Ascending aorta (tissue), 2 donors: ENCODE data around the gene TPCN2. TPM values are rescaled to one million over a fixed set of nuclear protein-coding genes. Genes with fewer than 3 reads are reported as not detected.

Source experiments
- DNase-seq, 2 donors: peaks; one replicate each; pipeline ENCODE4 v3.0.0-alpha.2; 2019; ENCODE audit warnings: low spot score in 2 of 2
- H3K27ac ChIP-seq, 2 donors: fragments of 200-600 bp; sonication (generic); one replicate each; pipeline ENCODE4 v1.5.1; 2016 to 2017; ENCODE audit warnings: mild to moderate bottlenecking in 1 of 2
- H3K27me3 ChIP-seq: fragments of 200-600 bp; sonication (generic); one replicate; pipeline ENCODE4 v1.5.1; 2017
- H3K36me3 ChIP-seq, 2 donors: fragments of 200-600 bp; sonication (generic); one replicate each; pipeline ENCODE4 v1.5.1; 2016
- H3K4me1 ChIP-seq, 2 donors: fragments of 200-600 bp; sonication (generic); one replicate each; pipeline ENCODE4 v1.5.1; 2016 to 2017; ENCODE audit warnings: mild to moderate bottlenecking in 1 of 2
- H3K4me3 ChIP-seq, 2 donors: fragments of 200-600 bp; sonication (generic); one replicate each; pipeline ENCODE4 v1.5.1; 2016 to 2017; ENCODE audit warnings: mild to moderate bottlenecking in 1 of 2
- H3K9me3 ChIP-seq, 2 donors: fragments of 200-600 bp; sonication (generic); one replicate each; pipeline ENCODE4 v1.5.1; 2016
- intact Hi-C: fragments of 100-400 bp; cut with DNase I; formaldehyde crosslinking; loops from one replicate; pipeline ENCODE4 v1.15.1; 2023
- total RNA-seq: library from RNA; depleted of rRNA; stranded (reverse); fragments of >200 nt; gene quantifications from one replicate; pipeline ENCODE4 v1.1.0, GENCODE V29; 2016
- TF ChIP-seq, protein P1 (sequence below), 3 experiments: fragments of 200-600 bp in 2 of 3; fragments of 450-650 bp in 1 of 3; sonication (generic) in 2 of 3; IDR thresholded peaks; one replicate each; pipeline ENCODE4 v1.5.1; 2016 to 2019; ENCODE audit warnings: antibody characterized with exemption in 3 of 3, mild to moderate bottlenecking in 1 of 3, moderate library complexity in 1 of 3

TPCN2 gene
- total RNA-seq, 1 donor from 2014 or later = 24.9 TPM

DNA sequence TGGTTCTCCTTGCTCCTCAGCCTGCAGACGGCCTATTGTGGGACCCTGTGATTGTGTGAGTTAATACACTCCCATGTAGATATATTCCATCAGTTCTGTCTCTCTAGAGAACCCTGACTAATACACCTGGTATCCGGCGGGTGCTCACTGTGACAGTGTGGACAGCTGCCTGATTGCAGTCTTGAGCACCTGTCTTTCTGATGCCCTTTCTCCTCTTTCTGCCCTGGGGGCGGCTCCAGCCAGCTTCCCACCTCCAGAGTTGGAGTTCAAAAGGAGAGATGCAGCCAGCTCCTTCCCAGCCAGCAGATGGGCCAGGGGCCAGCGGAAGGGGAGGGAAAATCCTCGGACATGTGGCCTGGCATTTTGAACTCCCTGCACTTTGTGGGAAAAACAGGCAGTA lies 122.0 kb downstream of the TPCN2 start:
- Histone ChIP-seq H3K36me3 (no peaks in the 10 kb centered on the region), H3K27me3 (no peaks in the 10 kb centered on the region), H3K4me1 (peaks cover 10 to 11% of the 10 kb centered on the region in 2 donors), H3K4me3 (no peak overlapping the region), H3K9me3 (peaks cover 0 to 3% of the 10 kb centered on the region in 2 donors), H3K27ac (no peak overlapping the region)
- TF ChIP-seq, protein P1, sequence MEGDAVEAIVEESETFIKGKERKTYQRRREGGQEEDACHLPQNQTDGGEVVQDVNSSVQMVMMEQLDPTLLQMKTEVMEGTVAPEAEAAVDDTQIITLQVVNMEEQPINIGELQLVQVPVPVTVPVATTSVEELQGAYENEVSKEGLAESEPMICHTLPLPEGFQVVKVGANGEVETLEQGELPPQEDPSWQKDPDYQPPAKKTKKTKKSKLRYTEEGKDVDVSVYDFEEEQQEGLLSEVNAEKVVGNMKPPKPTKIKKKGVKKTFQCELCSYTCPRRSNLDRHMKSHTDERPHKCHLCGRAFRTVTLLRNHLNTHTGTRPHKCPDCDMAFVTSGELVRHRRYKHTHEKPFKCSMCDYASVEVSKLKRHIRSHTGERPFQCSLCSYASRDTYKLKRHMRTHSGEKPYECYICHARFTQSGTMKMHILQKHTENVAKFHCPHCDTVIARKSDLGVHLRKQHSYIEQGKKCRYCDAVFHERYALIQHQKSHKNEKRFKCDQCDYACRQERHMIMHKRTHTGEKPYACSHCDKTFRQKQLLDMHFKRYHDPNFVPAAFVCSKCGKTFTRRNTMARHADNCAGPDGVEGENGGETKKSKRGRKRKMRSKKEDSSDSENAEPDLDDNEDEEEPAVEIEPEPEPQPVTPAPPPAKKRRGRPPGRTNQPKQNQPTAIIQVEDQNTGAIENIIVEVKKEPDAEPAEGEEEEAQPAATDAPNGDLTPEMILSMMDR (IDR thresholded peaks at IDR 0.05) = no peak
- DNase-seq = no peak
- intact Hi-C loops = no loop called here

DNA sequence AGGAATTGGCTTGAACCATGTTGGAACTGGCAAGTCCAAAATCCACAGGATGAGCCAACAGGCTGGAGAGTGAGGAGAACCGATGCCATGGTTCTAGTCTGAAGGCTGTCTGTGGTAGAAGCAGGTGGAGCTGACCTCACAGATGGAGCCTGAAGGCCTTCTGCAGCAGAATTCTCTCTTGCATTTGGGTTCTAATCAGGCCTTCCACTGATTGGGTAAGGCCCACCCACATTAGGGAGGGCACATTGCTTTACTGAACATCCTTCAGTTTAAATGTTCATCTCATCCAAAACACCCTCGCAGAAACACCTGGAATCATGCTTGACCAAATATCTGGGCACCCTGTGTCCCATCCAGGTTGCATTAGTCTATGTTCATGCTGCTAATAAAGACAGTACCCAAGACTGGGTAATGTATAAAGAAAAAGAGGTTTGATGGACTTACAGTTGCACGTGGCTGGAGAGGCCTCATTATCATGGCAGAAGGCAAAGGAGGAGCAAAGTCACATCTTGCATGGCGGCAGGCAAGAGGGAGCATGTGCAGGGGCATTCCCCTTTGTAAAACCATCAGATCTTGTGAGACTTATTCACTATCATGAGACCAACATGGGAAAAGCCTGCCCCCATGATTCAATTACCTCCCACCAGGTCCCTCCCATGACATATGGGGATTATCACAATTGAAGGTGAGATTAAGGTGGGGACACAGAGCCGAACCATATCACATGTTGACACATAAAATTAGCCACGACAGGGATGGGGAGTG lies 122.9 kb downstream of the TPCN2 start:
- no peak overlapping the region for H3K4me3 ChIP-seq
- DNase-seq = no peak
- no peaks in the 10 kb centered on the region for H3K36me3 ChIP-seq
- H3K27me3 ChIP-seq = no peaks in the 10 kb centered on the region
- peaks cover 0 to 3% of the 10 kb centered on the region in 2 donors for H3K9me3 ChIP-seq
- peaks cover 6% of the 10 kb centered on the region in 2 donors for H3K4me1 ChIP-seq
- no peak overlapping the region for H3K27ac ChIP-seq
- intact Hi-C loops = no loop called here
- TF ChIP-seq, protein P1 (IDR thresholded peaks at IDR 0.05) = no peak

DNA sequence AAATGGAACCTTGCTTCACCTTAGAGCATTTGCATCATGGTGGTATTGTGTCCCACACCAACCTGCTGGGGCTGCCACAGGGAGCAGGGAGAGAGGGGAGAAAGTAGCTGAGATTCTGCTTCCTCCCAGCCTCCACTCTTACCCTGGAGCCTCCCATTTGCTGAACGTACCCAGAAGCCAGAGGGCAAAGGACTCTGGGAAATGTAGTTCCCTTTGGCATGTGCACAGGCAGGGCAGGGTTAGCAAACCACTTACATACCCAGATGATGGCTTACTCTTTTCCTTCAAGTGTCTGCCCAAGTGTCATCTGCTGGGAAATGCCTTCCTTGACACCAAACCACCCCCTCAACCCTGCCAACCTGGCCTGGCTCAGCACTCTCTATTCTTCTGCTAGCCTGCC lies 123.9 kb downstream of the TPCN2 start:
- Histone ChIP-seq H3K27ac (no peak overlapping the region), H3K27me3 (no peaks in the 10 kb centered on the region), H3K4me1 (no peaks in the 10 kb centered on the region), H3K9me3 (peaks cover 0 to 3% of the 10 kb centered on the region in 2 donors), H3K36me3 (no peaks in the 10 kb centered on the region), H3K4me3 (no peak overlapping the region)
- TF ChIP-seq, protein P1 (IDR thresholded peaks at IDR 0.05) = no peak
- no peak for DNase-seq
- intact Hi-C loops = no loop called here

DNA sequence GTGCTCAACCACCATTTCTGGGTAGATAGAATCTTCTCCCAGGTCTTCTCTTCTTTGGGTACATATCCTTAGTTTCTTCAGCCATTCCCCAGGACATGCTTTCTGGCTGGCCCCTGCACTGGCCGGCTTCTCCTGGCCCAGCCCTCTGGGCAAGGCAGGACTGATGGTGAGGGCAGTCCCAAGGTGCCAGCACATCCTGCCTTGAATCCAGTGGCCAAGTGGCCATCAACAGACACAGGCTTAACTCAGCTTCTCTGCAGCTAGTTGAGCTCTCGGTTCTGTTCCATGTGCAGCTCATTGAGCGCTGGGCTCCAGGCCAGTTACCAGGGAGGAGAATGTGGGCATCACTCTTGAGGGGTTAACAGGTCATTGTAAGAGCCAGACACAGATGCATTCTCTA lies 124.6 kb downstream of the TPCN2 start:
- Histone ChIP-seq H3K27ac (no peak overlapping the region), H3K36me3 (no peaks in the 10 kb centered on the region), H3K9me3 (peaks cover 0 to 3% of the 10 kb centered on the region in 2 donors), H3K27me3 (no peaks in the 10 kb centered on the region), H3K4me3 (no peak overlapping the region), H3K4me1 (no peaks in the 10 kb centered on the region)
- DNase-seq = no peak
- TF ChIP-seq, protein P1 (IDR thresholded peaks at IDR 0.05) = no peak
- intact Hi-C loops = no loop called here

DNA sequence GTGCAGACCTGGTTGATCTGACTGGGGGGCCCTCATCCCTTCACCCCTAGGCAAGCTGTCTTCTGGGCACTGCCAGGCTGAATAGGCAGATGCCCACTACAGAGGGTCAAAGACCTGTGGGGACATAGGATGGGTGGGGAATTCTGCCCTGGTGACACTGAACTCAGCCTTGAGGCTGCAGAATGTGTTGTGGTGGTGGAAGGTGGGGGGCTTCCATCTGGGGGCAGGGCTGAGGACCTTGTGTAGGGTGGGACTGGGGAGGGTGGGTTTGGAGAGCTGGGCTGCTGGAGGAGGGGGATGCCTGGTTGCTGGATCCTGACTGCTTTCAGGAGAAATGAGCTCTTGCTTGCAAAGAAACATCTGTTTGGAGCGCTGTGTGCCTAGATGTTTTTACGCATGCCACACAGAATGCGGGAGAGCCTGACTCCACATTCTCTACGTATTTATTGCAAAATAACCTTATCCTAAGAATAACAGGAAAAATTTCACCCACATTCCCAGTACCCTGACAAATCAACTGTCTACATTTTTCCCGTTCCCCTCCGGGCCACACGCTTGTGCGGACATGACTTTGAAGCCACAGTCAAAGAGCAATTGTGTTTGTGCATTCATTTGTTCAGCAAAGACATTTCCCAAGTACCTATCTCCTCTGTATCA lies 125.3 kb downstream of the TPCN2 start:
- no peak for DNase-seq
- peaks cover 0 to 3% of the 10 kb centered on the region in 2 donors for H3K9me3 ChIP-seq
- H3K4me1 ChIP-seq = no peaks in the 10 kb centered on the region
- H3K36me3 ChIP-seq = no peaks in the 10 kb centered on the region
- TF ChIP-seq, protein P1 (IDR thresholded peaks at IDR 0.05) = no peak
- H3K27me3 ChIP-seq = no peaks in the 10 kb centered on the region
- H3K4me3 ChIP-seq = no peak overlapping the region
- intact Hi-C loops = no loop called here
- H3K27ac ChIP-seq = no peak overlapping the region
